ENCODE measurements around the gene NPR1.
A peak's percentile ranks its signal among the peaks of the same experiment; 100 is the strongest.
"Not testable (repeated sequence)": the region's sequence is repeated elsewhere in the genome, so short reads cannot be mapped to it uniquely, and the experiment has no call there.

The NPR1 gene

DNA sequence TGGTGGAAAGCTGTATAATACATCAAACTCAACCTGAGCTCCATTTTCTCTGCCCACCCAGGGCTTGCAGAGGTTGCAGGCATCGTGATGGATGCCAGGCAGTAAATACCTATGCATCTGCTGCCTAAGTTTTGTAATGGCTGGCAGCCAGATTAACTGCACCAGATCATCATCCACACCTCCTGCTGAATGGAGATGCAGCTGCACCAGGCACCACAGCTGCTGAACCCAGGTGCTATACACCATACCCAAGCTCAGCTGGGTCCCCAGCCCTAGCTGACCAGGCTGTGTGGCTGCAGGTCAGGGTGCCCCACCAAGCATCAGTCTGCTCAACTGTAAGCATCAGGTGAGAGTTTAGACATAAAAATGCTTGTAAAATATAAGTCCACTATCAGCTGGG, 26.7 kb upstream of the NPR1 start:
- no peak for DNase-seq

DNA sequence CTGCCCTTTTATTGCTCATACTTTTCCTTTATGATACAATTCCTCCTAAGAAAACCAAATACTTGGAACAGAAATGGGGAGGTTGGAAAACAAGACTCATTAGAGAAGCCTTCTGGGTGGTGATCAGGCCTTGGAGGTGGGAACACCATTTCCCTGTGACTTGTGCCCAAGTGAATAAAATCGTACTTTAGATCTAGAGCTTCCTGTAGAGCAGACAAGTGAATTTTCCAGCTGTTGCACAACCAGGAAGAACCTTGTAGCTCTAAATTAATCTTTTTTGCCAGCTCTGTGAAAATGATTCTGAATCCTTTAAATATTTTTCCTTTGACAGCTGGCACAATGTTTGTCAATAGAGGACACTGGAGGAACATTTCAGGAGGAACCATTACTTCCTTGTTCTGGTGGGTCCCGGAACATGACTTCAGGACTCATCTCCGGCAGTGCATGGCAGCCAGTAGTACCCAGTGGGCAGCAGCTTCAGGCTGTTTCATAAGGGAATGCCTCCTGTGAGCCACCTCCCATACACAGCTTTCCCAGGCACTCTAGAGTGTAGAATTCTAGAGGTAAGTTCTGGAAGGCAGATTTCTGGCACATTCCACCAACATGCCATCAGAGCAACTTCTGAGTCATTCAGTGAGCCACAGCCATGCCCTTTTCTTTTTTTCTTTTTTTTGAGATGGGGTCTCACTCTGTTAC, 25.5 kb upstream of the NPR1 start:
- no peak for DNase-seq

DNA sequence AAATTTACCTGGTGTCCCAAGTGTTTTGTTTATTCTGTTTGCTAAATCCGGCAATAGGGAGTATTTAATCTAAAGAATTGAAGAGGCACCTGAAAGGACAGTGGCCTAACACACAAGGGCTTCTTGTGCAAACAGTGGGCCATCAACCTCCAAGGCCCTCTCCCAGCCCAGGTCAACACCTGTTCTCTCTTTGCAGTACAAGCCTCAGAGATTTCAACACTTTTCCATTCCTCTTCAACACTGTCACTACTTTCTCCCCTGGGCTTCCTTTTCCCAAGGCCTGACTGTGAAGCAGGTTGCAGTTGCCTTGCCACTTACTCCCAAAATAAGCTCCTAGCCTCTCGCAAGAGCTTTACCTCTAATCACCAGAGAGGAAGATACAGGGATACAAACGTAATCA, 23.2 kb upstream of the NPR1 start:
- no peak for DNase-seq

DNA sequence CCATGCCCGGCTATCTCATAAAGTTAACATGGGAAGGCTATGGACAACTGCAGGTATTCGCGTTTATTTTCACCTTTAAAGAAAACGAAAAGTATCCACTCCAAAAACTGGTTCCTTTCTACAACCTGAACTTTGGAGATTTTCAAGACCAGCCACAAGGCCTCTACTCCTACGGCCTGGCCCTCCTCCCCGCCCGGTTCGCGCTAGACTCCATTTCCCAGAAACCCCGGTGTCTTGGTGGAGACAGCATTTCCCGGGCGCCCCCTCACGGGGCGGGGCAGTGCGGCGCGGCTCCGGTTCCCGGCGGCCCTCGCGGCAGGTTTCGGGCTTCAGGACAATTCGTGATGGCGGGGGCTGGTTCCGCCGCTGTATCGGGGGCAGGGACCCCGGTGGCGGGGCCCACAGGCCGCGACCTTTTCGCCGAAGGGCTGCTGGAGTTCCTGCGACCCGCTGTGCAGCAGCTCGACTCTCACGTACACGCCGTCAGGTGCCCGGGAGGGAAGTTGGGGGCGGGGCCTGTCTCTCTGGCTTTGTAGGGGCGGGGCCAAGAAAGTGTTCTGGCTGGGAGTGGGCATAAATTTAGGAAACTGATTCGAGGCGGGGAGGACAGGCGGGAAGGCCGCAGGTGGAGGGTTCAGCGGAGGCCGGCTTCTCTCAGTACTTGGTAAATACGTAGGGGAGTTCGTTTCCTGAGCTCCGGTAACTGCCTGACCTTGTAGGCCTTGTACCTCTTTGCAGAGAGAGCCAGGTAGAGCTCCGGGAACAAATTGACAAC, 19.9 kb upstream of the NPR1 start, which contains the start of gene SNAPIN:
SNAPIN (plus strand) TSS at position 304 of the 775 bp plus-strand sequence; CDS start at position 345, 41 bp downstream.
- DNase-seq: peak; percentile 73

DNA sequence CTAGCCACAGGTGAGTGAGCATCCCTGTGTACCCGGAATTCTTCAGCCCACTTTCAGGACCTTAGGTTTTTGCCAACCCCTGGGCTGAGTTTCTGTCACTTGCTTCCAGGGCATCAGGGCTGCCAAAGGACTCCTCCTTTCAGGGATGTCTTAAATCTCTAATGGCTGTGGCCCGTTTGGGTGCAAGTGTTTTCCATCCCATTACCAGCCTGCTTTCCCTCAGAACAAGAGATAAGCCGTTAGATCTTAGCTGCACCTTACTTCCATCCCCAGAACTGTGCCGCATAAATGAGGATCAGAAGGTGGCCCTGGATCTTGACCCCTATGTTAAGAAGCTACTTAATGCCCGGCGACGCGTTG, 19.3 kb upstream of the NPR1 start:
- no peak for DNase-seq

DNA sequence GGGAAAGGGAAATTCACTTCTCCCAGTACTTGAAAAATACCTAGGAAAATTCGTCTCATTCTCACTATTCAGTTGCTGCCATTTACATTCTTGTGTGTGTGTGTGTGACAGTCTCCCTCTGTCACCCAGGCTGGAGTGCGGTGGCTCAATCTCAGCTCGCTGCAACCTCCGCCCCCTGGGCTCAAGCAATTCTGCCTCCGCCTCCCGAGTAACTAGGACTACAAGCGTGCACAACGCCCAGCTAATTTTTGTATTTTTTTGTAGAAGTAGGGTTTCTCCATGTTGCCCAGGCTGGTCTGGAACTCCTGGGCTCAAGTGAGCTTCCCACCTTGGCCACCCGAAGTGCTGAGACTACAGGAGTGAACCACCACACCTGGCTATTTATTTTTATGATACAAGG, 18.8 kb upstream of the NPR1 start:
- DNase-seq: no peak

DNA sequence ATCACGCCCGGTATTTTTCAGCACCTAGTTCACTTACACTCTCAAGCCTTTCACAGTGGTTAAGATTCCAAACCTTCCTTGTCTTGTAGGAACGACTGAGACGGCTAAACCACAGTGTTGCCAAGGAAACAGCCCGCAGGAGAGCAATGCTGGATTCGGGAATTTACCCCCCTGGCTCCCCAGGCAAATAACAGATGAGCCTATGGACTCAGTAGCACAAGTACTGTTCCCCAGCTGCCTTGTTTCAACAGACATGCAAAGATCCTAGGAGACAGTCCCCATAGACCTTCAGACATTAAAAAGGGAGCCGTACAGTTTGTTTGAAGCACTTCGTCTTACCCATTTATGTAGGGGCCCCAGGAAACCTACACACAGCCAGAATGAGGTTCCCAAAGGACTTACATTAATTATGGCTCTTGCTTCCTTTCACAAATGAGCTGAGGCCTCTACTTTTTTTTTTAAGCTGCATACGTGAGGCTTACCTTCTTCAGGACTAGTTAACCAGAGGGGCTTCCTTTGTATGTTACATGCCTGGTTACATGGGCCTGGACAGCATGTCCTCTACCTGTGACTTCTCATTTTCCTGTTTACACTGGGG, 17.3 kb upstream of the NPR1 start:
- DNase-seq: no peak

DNA sequence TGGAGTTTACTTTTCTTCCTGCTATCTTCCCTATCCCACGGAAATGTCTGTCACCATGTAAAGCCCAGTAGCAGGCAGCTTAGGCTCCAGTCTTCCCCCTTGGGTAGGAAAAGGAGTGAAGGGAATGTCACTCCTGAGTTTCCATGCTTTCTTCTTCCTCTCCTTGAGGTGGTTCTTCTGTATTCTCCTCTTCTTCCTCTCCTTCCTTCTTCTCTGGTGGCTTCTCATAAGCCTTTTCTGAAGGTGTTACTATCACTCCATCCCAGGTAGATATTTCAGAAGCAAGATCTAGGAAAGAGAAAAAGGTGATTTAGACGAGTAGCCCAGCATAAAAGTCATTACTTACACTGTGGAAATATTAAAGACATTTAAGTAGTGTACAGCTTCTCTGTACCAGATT, 16.2 kb upstream of the NPR1 start:
- no peak for DNase-seq

DNA sequence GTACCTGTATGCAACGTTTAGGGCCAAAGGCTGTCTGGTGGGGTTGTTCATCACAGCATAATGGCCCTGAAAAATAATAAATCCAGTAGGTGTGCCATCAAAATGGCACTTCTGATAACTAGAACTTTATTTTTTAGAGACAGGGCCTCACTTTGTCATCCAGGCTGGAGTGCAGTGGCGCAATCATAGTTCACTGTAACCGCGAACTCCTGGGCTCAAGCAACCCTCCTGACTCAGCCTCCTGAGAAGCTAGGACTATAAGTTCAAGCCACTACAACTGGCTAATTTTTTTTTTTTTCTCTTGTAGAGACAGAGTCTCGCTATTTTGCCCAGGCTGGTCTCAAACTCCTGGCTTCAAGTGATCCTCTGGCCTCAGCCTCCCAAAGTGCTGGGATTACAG, 15.3 kb upstream of the NPR1 start:
- DNase-seq: no peak

DNA sequence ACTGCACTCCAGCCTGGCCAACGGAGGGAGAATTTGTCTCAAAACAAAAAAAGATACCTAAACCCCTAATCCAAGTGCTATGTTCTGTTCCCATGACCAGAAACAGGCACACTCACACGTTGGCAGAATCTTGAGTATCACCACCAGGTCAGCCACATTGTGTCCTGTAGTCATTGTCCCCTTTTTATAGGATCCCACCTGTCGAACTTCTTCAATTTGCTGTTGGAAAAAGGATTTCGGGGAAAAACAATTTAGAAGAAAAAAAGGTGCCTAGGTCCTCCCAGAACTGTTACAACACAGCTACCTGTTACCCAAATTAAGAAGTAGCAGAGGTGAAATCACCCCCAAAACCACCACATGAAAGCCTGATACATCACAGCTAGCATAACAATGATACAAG, 11.0 kb upstream of the NPR1 start:
- DNase-seq: no peak

DNA sequence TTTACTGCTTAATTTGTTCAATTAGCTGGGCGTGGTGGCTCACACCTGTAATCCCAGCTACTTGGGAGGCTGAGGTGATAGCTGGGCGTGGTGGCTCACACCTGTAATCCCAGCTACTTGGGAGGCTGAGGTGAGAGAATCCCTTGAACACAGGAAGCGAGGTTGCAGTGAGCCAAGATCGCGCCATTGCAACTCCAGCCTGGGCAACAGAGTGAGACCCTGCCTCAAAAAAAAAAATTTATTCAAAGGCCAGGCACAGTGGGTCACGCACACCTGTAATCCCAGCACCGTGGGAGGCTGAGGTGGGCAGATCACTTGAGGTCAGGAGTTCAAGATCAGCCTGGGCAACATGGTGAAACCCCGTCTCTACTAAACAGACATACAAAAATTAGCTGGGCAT, 9.8 kb upstream of the NPR1 start:
- DNase-seq: not testable (repeated sequence)

DNA sequence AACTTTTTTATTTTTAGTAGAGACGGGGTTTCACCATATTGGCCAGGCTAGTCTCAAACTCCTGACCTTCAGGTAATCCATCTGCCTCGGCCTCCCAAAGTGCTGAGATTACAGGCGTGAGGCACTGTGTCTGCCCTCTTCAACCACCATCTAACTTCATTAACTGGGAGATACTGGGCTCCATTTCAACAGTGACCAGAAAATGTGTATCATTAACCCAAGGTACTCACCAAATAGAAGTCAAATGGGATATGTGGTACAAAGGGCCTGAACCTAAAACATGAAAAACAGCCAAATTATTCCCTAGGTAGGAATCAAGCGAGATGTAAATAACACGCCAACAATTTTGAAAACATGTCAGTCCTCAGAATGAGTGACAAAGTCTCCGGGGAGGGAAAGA, 8.9 kb upstream of the NPR1 start:
- no peak for DNase-seq

DNA sequence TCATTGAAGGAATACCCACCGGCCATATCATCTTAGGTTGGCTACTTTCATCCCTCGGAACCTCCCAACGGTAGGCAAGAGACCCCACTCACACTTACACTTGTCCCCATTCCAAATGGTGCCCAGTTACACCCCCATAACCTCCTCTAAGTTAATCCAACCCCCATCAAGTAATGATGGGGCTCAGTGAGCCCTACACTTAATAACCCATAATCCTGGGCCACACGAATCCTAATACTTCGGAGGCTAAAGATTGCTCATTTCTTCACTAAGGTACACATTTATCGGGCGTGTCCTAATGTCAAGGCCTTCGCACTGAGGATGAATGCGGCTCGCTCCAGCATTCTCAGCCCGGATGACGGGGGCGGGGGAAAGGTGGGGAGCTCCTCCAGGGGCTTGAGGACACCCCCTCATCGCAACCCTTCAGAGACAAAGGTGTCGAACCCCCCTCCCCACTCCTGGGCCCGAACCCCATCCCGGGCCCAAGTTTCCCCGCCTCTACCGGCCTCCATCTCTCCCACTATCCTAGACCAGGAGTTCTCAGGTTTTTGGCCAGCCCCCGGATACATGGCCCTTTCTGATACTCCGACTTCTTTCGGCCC, 8.1 kb upstream of the NPR1 start:
- DNase-seq: no peak

DNA sequence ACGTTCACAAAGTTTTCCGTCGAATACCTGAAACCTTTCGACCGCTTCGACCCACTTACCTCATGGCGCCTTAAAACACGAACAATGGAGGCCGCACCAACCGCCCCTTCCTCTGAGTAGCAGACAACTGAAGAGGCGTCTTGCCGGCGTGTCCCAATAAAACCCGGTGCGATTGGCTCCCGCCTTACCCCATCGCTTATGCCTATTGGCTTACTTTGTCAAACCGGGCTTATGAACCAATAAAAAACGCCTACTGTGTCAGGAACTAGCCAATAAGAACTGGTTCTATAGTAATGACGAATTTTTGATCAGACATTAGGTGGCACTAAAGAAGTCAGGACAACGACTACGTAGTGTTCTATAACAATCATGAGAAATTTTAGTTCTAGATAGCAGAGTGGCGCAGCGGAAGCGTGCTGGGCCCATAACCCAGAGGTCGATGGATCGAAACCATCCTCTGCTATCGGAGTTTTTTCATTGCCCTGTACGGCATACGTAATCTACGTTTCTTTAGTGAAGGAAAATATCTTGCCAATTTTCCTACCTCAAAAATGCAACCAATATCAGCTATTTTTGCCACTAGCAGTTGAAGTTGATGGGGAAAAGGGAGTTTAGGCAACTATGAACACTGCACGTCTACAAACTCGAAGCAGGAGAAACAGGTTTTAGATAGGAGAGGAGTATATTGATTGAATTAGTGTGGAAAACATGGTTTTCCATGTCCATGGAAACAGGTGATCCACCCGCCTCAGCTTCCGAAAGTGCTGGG, 7.4 kb upstream of the NPR1 start, which contains the start of gene ILF2:
ILF2 (minus strand) TSS at position 135 of the 769 bp plus-strand sequence; CDS start at position 64, 71 bp downstream.
- DNase-seq: peak; percentile 100

DNA sequence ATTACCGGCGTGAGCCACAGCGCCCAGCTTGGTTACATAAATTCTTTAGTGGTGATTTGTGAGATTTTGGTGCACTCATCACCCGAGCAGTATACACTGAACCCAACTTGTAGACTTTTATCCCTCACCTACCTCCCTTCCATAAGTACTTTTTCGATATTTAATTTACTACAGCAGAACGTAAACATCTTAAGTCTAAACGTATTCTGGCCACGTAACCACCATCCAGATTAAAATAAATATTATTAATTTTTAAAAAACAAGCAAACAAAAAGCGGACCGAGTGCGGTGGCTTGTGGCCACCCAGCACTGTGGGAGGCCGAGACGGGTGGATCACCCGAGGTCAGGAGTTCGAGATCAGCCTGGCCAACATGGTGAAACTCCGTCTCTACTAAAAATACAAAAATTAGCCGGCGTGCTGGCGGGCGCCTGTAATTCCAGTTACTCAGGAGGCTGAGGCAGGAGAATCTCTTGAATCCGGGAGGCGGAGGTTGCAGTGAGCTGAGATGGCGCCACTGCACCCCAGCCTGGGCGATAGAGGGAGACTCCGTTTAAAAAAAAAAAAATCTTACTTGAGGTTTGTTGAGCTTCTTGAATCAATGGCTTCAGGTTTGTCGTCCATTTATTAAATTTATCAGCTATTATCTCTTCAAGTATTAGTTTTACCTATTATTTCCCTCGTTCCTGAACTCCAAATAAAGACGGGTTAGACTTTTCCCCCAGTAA, 6.7 kb upstream of the NPR1 start:
- not testable (repeated sequence) for DNase-seq

DNA sequence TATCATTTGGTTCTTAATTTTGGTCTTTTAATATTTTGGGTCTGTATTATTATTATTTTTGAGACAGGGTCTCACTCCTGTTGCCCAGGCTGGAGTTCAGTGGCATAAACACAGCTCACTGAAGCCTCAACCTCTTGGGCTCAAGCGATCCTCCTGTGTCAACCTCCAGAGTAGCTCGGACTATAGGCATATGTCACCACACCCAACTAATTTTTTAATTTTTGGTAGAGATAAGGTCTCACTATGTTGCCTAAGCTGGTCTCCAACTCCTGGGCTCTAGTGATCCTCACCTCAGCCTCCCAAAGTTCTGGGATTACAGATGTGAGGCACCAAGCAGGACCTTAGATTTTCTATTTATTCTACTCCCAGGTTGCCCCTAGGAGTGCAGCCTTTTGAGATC, 5.0 kb upstream of the NPR1 start:
- no peak for DNase-seq

DNA sequence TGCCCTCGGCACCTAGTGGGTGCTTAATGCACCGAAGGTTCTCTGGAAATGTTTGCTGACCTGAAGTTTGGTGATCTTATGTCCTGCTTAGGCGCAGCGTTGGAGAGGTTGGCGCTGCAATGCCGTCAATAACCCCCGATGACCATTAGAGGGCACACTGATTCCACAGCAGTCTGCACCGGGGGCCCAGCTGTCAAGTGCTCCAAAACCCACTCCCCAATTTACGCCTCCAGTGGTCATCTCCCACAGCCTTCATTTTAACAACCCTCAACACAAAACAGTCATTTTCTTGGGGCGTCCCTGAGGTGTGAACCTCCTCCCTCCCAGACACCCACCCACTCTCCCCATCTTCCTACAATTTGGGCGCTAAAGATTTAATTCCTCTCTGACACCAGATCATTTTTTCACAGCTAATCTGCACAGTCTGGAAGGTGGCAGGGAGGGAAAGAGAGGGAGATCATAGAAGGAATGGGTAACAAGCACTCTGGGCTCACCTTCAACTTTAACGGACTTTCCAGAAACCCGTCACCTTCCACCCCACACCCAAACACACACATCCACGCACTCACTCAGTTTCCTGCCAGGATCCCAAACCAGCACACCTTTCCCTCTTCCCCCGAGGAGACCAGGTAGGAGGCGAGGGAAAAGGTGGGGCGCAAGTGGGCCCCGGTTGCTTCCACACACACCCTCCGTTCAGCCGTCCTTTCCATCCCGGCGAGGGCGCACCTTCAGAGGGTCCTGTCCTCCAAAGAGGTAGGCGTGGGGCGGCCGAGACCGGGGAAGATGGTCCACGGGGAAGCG, 570 bp upstream of the NPR1 start:
- DNase-seq: peak; percentile 14

DNA sequence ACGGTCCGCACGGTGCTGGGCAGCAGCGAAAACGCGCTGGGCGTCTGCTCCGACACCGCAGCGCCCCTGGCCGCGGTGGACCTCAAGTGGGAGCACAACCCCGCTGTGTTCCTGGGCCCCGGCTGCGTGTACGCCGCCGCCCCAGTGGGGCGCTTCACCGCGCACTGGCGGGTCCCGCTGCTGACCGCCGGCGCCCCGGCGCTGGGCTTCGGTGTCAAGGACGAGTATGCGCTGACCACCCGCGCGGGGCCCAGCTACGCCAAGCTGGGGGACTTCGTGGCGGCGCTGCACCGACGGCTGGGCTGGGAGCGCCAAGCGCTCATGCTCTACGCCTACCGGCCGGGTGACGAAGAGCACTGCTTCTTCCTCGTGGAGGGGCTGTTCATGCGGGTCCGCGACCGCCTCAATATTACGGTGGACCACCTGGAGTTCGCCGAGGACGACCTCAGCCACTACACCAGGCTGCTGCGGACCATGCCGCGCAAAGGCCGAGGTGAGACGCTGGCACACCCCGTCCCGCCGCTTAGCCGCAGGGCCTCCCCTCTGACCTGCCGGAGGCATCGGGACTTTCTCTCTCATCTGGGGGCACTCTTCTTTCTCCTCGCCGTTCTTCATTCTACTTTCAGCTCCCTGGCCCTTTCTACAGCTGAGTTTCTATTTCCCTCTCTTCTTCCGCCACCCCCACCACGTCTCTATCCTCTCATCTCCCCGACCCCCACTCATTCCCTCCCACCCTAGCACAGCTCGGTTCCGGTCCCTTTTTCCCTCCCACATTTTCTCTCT, 1.0 kb downstream of the NPR1 start:
- no peak for DNase-seq

DNA sequence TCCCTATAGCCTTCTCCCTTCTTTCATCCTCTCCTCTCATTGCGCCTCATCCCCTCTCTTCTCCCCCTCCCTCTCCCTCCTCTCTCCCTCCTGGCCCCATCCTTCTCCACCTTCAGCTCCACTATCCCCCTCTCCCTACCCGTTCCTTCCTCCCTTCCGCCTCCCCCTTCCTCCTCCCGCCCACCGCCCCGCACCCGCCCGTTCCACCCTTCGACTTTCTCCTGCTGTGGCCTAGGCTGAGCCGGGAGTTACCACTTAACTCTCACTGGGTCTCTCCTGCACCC, 1.6 kb downstream of the NPR1 start:
- no peak for DNase-seq

DNA sequence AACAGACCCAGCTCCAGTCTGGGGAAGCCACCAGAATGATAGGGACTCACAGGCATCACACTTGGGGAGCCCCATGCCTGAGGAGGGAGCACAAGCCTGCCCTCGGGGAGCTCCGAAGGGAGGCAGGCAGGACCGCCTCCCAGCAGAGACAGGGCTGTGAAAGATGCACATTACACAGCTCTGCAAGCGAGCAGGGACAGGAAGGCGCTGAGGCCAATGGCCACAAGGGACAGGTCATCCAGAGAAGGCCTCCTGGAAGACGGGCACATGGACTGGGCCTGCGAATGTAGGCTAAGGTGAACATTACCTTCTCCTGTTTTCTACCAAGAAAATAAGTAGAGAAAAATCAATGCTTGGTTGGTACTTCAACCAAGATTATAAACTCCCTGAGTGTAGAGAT, 4.2 kb downstream of the NPR1 start:
- DNase-seq: no peak

DNA sequence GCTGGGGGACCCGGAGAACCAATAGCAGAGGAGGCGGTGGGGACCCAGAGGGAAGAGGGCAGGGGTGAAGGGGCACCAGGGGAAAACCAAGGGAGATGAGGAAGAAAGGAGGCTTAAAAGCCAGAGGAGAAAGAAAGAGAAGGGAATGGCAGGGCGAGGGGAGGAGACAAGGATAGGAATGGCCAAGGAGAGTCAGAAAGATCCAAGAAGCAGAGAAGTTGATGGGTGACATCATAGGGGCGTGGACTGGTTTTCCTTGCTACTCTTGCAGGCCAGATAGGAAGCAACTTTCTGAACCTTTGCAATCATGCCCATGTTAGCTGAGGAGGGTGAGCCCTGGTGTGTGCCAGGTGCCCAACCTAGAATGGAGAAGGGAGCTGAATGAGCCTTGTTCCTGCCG, 5.4 kb downstream of the NPR1 start:
- no peak for DNase-seq
